GM19452 (cell line): ENCODE measurements around the gene RFESD.
"Not testable (repeated sequence)": the region's sequence is repeated elsewhere in the genome, so short reads cannot be mapped to it uniquely, and the experiment has no call there.

Experiments
- ATAC-seq: cut with Tn5 transposase; IDR thresholded peaks from one replicate; pipeline ENCODE4 v1.9.1; 2021; ENCODE audit not compliant: unreplicated experiment

The RFESD gene

DNA sequence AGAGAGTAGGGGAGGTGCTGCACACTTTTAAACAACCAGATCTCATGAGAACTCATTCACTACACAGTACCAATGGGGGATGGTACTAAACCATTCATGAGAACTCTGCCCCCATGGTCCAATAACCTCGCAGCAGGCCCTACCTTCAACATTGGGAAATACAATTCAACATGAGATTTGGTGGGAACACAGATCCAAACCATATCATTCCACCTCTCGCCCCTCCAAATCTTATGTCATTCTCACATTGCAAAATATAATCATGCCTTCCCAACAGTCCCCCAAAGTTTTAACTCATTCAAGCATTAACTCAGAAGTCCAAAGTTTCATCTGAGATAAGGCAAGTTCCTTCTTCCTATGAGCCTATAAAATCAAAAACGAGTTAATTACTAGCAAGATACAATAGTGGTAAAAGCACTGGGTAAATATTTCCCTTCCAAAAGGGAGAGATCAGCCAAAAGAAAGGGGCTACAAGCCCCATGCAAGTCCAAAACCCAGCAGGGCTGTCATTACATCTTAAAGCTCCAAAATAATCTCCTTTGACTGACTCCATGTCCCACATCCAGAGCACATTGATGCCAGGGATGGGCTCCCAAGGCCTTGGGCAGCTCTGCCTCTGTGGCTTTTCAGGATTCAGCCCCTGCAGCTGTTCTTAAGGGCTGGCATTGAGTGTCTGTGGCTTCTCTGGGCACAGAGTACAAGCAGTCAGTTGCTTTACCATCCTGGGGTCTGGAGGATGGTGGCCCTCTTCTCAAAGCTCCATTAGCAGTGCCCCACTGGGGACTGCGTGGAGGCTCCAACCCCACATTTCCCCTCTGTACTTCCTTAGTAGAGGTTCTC is 18.4 kb upstream of the RFESD start:
- no peak for ATAC-seq

DNA sequence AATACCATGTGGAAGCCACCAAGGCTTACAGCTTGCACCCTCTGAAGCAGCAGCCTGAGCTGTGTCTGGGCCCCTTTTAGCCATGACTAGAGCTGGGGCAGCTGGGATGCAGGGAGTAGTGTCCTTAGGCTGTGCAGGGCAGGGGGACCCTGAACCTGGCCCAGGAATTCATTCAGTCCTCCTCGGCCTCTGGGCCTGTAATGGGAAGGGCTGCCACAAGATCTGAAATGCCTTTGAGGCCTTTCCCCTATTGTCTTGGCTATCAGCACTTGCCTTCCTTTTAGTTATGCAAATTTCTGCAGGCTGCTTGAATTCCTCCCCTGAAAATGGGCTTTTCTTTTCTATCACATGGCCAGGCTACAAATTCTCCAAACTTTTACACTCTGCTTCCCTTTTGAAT is 17.6 kb upstream of the RFESD start:
- ATAC-seq, result no peak

DNA sequence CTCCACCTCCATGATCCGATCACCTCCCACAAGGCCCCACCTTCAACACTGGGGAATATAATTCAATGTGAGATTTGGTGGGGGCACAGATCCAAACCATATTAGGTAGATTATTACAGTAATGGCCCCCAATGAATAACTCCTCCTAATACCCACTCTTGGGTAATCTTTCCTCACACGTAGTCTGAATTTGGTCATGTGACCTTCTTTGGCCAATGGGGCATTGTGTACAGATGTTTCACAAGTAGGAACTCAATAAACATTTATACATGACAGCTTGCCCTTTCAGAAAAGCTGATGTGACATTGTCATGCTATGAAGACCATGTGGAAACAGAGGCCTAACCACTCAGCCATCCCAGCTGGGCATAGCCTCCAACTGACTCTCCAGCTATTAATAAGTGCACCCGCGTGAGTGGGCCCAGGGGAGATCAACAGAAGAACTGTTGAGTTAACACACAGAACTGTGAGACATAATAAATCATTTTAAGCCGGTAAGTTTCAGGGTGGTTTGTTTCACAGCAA is 16.1 kb upstream of the RFESD start:
- no peak for ATAC-seq

DNA sequence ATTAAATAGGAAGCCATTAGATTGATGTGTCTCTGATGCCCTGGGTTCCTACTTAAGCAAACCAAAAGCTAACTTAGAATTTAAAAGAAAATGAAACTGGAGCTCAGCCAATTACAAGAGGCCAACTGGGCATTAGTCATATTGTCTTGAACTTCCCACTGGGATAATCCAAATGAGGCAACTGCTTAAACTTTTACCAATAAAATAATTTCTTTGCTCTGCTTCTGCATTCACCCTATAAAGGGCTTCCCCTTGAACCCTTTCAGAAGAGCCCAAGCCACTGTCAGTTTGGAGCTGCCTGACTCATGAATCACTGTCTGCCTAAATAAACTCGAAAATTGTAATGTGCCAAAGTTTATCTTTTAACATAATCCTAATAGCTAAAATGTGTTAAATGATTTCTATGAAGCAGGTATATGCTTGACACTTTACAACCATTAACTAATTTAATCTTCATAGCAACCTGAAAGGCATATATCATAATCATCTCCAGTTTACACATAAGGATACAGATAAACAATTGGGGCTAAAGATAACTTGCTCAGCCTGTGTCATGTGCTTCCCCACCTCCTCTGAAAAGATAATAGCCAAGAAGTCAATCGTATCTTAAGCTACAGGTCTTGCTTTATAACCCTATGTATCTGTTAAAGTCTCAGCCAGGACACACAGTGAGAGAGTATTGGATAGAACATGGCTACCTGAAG is 15.2 kb upstream of the RFESD start:
- peak; percentile 15 for ATAC-seq

DNA sequence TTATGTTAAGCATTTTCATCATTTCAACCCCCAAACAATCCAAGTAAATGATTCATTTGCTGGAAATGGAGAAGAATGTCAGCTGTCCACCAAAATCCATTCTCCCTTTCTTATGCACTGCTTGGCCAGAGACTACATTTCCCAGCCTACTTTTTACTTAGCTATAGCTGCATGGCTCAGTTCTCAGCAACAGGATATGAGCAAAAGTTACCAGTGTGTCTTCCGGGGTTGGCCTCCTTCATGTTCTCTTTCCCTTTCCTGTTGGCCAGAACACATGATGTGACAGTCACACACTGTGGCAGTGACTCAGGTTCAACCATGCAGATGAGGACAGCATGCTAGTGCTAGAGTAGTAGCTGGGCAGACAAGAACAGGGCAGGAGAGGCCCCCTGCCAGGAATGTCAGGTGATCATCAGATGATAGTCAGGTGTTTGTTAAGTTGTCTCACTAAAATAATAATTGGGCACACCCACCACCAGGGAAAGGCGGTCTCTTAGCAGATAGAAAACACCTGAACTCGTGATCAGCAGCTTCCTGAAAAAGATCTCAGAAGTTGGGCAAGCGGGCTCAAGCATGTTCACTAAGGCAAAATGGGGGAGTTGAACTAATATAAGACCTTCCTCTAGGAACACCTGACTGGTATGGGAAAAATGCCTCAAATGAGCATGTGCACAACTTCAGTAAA is 14.4 kb upstream of the RFESD start:
- peak; percentile 96 for ATAC-seq

DNA sequence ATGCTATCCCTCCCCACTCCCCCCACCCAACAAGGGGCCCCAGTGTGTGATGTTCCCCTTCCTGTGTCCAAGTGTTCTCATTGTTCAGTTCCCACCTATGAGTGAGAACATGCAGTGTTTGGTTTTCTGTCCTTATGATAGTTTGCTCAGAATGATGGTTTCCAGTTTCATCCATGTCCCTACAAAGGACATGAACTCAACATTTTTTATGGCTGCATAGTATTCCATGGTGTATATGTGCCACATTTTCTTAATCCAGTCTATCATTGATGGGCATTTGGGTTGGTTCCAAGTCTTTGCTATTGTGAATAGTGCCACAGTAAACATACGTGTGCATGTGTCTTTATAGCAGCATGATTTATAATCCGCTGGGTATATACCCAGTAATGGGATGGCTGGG is 13.6 kb upstream of the RFESD start:
- ATAC-seq, result not testable (repeated sequence)

DNA sequence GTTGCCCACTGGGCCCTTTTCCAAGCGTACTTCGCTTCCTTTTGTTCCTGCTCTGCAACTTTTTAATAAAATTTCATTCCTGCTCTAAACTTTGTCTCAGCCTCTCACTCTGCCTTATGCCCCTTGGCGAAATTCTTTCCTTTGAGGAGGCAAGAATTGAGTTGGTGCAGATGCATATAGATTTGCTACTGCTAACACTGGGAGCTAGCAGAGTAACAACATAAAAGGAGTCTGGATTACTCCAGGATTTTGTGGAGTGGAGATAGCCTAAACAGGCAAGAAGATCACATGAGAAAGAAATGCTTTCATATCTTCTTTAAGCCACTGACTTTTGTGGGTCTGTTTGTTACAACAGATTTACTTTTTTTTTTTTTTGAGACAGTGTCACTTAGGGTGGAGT is 12.9 kb upstream of the RFESD start:
- ATAC-seq, result no peak

DNA sequence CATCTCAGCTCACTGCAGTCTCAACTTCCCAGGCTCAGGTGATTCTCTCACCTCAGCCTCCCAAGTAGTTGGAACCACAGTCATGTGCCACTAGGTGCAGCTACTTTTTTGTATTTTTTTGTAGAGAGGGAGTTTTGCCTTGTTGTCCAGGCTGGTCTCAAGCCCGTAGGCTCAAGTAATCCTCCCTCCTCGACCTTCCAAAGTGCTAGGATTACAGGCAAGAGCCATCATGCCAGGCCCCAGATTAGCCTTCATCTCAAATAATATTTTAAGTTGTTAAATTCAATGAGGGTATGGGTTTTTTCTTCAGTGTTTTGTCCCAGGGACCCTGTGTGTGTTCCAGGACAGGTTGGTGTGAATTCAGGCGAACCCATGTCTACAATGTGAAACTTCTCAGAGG is 12.5 kb upstream of the RFESD start:
- no peak for ATAC-seq

DNA sequence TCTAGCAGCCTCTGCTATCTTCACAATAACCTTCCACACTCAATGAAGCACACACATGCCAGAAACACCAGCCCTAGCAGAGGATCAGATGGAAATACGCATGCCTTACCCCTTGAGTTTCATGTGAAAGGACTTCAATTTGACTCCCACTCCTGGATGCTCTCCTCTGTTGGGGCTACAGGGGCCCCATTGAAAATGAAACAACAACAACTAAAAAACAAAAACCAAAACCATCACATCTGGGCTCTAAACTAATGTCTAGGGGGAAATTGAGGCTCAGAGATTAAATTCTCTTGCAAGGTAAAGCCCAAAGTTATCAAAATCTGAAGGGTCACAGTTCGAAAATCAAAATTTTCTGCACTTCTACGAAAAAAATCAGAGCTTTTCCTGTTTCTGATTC is 7.9 kb upstream of the RFESD start:
- no peak for ATAC-seq

DNA sequence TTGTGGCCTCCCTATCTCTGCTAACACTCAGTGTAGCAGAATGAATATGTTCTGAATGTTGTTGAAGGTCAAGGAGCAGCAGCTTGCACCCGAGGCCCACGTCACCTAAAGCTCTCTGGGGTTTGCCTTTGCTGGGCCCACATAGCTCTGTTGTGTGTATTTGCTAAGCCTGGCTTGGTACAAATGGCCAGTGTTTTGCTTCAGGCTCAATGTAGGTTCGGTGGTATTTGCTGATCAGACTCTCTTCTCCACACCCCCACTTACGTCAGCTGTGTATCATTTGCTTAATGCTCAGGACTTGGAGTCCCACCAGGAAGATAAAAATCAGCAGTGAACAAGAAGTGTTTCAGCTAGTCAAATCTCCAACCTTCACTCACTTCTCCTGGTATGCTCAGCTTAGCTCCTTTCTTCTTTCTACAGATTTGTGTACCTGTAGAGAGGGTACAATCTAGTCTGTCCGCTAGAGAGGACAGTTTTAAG is 4.8 kb upstream of the RFESD start:
- ATAC-seq, result no peak

DNA sequence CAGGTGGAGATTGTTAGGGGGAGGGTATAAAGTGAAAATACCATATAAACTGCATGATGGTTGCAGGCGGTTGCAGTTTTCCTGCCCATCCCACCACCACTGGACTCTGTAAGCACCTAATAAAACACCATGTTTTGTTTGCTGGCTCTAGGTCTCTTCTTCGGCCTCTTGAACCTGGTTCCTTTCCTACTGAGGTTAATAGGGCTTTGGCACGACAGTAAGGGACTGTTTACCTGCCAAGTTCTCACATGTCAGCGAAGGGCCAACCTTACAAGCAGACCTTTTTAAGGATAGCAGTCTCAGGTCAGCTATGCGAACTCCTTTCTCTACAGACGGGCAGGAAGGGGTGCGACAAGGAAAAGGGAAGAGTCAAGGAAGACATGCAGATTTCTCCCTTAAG is 3.4 kb upstream of the RFESD start:
- ATAC-seq, result no peak

DNA sequence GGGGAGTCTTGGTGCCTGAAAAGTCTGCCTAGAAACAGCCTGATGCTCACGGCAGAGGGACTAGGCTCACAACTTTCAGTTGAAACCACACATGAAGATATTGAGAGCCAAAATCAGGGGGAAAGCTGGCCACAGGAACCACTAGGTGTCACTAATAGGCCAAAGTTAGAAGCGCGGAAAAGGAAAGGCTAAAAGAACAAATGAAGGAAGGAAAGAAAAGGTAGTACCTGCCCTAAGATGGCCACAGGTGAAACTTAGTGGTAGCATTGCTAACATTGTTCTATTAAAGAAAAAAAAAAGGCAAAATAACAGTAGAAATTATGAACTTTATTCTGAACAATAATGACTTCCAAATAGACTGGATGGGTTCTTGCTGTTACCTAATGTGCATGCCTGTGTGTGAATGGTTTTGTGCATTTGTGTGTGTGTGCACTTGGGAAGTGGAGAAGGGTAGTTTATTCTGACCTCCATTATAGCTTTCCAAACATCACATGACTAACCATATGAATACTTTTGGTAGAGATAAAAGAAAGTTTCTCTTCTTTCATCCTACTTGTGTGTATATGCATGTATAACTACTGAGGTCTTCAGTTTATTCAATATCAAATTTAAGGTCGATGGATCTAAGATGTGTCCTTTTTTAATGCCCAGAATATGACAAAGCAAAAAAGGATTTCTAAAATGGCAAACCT is 2.1 kb upstream of the RFESD start:
- ATAC-seq, result peak; percentile 24

DNA sequence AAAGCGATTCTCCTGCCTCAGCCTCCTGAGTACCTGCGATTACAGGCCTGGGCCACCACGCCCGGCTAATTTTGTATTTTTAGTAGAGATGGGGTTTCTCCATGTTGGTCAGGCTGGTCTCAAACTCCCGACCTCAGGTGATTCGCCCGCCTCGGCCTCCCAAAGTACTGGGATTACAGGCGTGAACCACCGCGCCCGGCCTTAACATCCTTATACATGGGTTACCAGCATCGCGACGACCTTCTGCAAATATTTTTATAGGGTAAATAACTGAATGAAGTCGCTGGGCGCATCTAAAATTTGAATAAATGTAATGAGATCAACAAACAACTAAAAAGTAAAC is 380 bp upstream of the RFESD start:
- not testable (repeated sequence) for ATAC-seq

DNA sequence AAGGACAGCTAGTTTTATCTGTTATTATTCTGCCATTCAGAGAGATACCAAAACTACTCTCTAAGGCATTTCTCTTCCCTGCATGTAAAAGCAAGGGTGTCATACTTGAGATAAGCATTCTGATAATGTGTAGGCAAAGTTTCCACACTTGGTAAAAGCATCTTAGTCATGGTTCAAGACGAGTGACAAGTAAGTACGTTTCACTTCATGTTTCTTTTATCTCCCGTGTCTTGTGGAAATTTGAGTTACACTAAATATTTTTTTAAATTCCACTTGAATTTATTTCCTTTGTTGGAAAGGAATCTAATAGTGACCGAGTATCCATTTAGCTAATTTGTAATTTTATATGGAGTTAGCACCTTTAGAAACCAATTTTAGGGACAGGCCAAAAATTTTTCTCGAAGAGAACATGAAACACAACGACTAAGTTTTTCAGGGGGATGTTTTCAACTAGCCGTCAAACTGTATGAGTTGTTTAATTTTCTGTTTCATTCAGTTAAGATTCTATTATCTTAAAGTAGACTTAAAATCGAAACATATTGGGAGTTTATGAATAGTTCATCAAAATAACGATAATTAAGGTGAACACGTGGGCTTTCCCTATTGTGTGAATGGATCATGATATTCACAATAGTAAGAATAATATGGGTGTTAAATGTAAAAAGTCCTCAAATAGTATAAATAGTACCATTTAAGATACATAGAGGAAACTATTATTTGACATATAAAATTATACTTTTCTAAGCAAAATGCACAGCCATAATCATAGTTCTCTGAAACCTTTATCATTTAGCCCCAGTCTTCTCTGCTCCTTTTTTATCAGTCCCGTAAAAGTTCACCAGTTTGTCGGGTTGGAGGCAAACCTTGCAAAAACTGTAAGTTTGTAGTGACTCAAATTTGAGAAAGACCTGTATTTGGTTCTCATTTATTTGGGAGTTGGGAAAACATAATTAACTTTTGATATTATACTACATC is 1.6 kb downstream of the RFESD start:
- no peak for ATAC-seq

DNA sequence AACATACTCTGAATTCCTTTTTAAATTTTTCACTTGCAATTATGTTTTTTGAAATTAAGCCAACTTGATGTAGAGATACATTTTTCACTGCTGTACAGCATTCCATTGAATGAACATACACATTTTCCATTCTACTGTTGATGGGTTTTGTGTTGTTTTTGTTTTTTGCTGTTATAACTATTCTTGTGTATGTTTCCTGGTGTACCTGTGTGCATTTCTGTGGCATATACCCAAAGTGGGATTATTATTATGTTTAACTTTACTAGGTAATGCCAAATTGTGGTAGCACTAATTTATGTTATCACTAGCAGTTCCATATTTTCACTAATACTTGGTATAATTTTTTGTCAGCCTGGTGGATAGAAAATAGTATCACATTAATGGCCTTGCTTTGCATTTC is 2.7 kb downstream of the RFESD start:
- no peak for ATAC-seq

DNA sequence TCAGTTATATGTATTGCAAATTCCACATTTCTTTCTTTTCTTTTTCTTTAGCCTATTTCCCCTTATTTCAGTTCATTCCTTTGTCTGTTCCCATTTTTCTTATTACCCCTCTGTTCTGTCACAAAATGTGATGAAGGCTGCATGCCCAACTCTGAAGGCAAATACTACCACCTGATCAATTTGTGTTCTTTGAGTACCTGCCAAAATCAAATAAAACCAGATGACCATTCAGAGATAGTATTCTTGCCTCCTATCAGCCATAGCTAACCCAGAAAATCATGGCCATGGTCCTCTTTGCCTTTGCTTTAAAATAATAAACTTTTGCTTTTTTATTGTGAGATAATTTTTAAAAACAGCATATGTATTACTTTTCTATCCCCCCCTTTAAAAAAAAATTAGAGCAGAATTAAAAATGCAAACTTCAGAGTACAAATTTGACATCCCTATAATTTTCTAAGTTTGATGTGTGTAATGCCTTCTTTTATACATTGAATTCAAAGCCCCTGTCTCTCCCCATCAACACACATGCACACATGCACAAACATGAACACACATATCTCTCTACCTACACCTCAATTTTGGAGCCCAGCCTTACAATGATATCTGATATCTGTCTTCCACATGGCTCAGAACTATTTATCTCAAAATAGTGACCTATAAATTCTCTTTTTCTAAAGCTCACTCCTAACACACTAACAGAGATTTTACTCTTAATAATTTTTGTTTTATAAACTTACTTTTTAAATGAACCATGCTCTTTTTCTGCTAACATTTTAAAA is 3.5 kb downstream of the RFESD start:
- no peak for ATAC-seq

DNA sequence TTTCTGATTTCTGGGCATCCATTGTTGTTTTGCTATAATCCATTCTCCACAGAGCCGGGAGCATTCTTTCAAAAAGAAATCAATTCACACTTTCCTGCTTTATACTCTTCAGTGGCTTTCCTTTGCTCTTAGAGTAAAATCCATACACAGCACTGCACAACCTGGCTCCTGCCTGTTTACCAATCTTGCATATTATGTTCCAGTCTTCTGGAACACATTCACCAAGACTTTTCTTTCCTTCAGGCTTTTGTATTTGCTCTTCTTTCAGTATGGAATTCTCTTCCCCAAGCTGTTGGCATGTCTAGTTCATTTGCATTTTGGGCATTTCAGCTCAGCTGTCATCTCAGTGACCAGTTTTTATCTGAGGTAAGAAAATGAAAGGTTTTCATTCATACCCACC is 6.3 kb downstream of the RFESD start:
- no peak for ATAC-seq

DNA sequence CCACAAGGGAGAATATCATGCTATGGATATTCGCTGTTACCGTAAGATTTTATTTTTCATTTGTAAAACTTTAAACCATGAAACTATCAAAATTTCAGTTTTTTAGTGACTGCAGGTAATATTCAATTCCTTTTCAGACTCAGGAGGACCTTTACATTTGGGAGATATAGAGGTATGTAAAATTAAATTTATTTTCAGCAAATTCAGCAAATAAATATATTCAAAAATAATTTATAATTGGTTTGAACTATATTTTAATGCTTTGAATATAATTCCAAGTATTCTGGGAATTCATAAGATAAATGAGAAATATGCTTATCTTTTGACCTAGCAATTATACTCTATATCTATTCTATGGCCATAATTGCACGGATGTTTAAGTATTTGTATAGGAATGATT is 7.6 kb downstream of the RFESD start:
- no peak for ATAC-seq

DNA sequence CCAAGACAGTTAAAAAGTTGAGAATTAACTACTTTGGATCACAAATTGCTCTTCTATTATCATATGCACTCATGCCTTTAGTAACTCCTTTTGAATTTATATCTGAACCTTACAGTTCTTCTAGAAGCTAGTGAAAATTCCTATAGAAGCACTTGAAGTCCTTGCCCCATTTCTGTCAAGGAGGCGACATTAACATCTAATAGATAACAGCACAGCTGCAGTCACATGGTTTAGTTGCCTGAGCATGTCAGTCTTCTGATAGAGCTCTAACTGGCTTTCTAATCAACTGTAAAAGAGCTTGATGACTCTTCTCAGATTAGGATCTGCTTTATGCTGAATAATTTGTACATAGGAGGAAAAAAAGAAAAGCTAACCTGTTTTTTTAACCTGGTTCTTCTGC is 9.0 kb downstream of the RFESD start:
- ATAC-seq, result no peak
